ENCODE results near the gene RRP36. TPM values are rescaled to one million over a fixed set of nuclear protein-coding genes. Genes with fewer than 3 reads are reported as not detected.
"Not testable (repeated sequence)": the region's sequence is repeated elsewhere in the genome, so short reads cannot be mapped to it uniquely, and the experiment has no call there.

RRP36 gene
- total RNA-seq, 3 donors from 2014 or later = 98.1 to 103 (median 100) TPM

DNA sequence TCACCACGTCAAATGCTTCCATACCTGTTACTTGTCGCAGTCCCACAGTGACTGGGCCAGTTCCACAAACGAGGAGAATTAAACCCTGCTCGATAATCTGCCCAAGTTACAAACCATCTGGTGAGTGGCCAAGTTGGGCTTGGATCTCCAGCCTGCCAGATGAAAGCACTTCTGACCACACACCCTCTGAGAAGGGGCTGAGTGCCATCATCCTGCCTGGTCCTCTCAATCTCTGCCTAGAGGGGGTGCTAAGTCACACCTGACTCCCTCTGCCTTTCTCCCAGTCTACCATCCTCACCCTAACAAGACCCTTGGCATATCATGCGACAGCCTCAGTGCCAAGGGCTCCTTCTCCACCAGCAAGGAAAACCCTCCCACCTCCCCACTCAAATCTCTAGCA, 15.8 kb downstream of the RRP36 start:
- no peaks in the 10 kb centered on the region for H3K4me1 Mint-ChIP-seq (ENCODE audit: low read depth)
- no peak for ATAC-seq

DNA sequence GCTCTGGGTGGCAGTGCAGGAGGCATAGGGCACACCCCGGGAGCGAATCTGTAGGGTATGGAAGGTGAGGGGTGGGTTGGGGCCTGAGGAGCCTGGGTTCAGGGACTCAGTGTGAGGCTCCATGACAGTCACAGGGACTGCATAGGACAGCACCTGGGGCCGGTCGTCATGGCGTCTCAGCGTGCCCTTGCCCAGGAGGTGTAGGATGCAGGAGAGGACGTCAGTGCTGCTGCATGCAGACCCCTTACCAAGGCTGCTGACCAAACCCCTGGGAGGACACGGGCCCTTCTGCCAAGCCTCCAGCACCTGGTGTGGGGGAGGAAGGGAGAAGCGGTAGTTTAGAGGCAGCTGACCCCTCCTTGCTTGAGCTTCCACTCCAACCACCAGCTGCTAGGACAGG, 16.3 kb downstream of the RRP36 start:
- DNase-seq = no peak
- no peak for ATAC-seq
- H3K36me3 Mint-ChIP-seq (ENCODE audit: insufficient read depth) = peaks cover 34% of the 10 kb centered on the region
- H3K4me3 Mint-ChIP-seq = no peak overlapping the region
- H3K4me1 Mint-ChIP-seq (ENCODE audit: low read depth) = no peaks in the 10 kb centered on the region
- H3K9me3 Mint-ChIP-seq = no peaks in the 10 kb centered on the region
- H3K27me3 Mint-ChIP-seq (ENCODE audit: low read depth) = no peaks in the 10 kb centered on the region

More for the DNA sequence above, 15.8 kb downstream of the RRP36 start:
- no peak overlapping the region for H3K4me3 Mint-ChIP-seq
- H3K9me3 Mint-ChIP-seq = no peaks in the 10 kb centered on the region
- DNase-seq = no peak
- peaks cover 31% of the 10 kb centered on the region for H3K36me3 Mint-ChIP-seq (ENCODE audit: insufficient read depth)
- H3K27me3 Mint-ChIP-seq (ENCODE audit: low read depth) = no peaks in the 10 kb centered on the region

DNA sequence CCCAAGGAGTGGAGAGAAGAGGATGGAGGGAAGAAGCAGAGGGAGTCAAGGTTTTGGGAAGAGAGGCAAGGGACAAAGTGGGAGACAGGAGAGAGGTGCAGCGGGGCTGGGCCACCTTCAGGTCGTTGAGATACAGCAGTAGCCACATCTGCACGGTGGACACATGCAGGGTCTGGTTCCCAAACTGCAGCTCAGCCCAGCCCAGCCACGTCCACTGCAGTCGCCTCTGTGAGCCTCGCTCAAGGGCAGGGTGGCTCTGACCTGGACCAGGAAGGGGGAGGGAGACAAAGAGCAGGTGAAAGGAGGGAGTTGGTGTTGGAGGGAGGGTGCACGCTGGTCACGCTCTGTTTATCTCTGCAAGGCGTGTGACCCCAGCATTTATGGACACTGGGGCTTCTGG, 17.3 kb downstream of the RRP36 start:
- DNase-seq = no peak
- peaks cover 29% of the 10 kb centered on the region for H3K36me3 Mint-ChIP-seq (ENCODE audit: insufficient read depth)
- no peaks in the 10 kb centered on the region for H3K27me3 Mint-ChIP-seq (ENCODE audit: low read depth)
- ATAC-seq = no peak
- no peaks in the 10 kb centered on the region for H3K9me3 Mint-ChIP-seq
- H3K4me1 Mint-ChIP-seq (ENCODE audit: low read depth) = no peaks in the 10 kb centered on the region
- no peak overlapping the region for H3K4me3 Mint-ChIP-seq

DNA sequence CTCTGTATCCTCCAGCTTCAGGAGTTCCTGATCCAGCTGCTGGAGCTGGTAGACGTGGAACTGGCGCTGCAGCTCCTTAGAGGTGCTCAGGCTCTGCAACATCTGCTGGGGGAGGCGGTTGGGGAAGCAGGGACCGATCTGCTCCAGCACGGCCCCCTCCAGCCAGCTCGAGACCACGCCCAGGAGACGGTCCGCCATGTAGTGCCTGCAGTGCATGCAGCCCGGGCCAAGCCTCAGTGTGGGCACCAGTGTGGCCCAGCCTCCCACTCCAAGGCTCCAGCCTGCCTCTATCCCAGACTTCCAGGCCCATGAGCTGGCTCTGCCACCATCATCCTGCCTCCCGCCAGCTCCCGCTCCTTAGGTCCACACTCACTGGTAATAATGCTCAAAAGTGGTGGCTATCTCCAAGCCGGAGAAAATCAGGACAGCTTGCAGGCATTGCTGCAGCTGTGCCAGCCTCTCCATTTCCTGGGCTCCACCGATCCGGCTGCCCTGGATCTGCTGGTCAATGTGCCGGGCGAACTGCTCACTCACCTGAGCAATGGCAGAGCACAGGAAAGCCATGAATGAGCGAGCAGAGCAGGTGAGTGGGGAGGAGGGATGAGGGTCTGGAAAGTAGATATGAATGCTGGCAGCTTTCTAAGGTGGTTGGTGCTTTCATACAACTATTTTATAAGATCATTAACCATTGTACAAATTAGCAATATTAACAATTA, 19.3 kb downstream of the RRP36 start:
- H3K9me3 Mint-ChIP-seq = no peaks in the 10 kb centered on the region
- H3K36me3 Mint-ChIP-seq (ENCODE audit: insufficient read depth) = peaks cover 27% of the 10 kb centered on the region

DNA sequence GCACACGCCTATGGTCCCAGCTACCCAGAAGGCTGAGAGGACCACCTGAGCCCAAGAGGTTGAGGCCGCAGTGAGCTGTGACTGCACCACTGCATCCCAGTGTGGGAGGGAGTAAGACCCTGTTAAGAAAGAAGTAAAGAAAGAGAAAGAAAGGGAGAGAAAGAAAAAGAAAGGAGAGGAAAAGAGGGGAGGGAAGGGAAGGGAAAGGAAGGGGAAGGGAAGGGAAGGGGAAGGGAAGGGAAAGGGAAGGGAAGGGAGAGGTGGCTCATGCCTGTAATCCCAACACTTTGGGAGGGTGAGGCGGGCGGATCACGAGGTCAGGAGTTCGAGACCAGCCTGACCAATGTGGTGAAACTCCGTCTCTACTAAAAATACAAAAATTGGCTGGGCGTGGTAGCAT, 20.1 kb downstream of the RRP36 start:
- not testable (repeated sequence) for ATAC-seq; H3K27me3 Mint-ChIP-seq (ENCODE audit: low read depth); H3K4me3 Mint-ChIP-seq; H3K9me3 Mint-ChIP-seq; DNase-seq; H3K4me1 Mint-ChIP-seq (ENCODE audit: low read depth)
- H3K36me3 Mint-ChIP-seq (ENCODE audit: insufficient read depth) = peaks cover 31% of the 10 kb centered on the region

More for the DNA sequence above, 19.3 kb downstream of the RRP36 start:
- DNase-seq = no peak
- no peak for ATAC-seq
- Mint-ChIP-seq H3K4me3 (no peak overlapping the region), H3K4me1 (ENCODE audit: low read depth) (no peaks in the 10 kb centered on the region), H3K27me3 (ENCODE audit: low read depth) (no peaks in the 10 kb centered on the region)

DNA sequence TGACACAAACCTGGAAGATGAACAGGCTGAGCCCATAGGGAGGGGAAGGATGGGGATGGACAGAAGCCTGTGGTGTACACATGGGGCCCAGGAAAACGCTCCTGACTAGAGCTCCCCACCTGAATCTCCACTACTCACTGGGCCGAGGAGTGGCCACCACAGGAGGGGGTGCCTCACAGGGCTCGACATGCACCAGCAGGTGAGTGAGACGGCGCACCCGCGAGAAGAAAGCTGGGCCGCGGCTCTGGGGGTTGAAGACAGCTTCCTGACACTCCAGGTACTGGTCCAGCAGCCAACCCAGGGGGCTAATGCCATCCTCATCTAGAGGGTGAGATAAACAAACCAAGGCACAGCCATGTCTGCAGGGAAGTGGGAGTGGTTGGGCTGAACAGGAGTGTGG, 21.9 kb downstream of the RRP36 start:
- no peak overlapping the region for H3K4me3 Mint-ChIP-seq
- H3K27me3 Mint-ChIP-seq (ENCODE audit: low read depth) = no peaks in the 10 kb centered on the region
- H3K4me1 Mint-ChIP-seq (ENCODE audit: low read depth) = no peaks in the 10 kb centered on the region
- DNase-seq (no peak), ATAC-seq (no peak)
- H3K9me3 Mint-ChIP-seq = no peaks in the 10 kb centered on the region
- H3K36me3 Mint-ChIP-seq (ENCODE audit: insufficient read depth) = peaks cover 25% of the 10 kb centered on the region

DNA sequence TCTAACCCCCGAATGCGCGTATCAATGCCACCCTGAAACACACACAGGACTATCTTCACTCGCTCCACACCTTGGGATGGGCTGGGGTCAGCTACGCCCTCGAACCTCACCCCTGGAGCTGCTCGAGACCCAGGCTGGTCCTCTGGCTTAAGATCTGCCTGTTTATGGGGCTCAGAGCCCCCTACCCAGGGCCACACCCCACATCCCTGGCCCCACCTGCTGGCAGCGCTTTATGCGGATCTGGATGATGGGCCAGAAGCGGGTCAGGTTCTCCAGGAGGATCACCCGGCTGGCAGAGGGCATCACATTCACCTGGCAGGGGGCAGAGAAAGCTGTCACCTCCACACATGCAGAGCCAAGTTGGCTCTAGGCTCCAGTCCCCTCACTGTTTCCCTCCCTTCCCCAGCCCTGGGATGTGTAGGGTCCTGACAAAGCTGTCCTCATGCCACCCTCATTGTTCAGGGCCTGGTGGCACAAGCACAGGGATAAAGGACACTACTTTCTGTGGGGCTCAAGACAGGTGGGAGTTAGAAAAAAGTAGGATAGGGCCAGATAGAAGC, 24.0 kb downstream of the RRP36 start:
- ATAC-seq (no peak), DNase-seq (no peak)
- H3K36me3 Mint-ChIP-seq (ENCODE audit: insufficient read depth) = peaks cover 28% of the 10 kb centered on the region
- H3K27me3 Mint-ChIP-seq (ENCODE audit: low read depth) = no peaks in the 10 kb centered on the region
- H3K4me1 Mint-ChIP-seq (ENCODE audit: low read depth) = peaks cover under 1% of the 10 kb centered on the region
- H3K4me3 Mint-ChIP-seq = no peak overlapping the region
- H3K9me3 Mint-ChIP-seq = no peaks in the 10 kb centered on the region

DNA sequence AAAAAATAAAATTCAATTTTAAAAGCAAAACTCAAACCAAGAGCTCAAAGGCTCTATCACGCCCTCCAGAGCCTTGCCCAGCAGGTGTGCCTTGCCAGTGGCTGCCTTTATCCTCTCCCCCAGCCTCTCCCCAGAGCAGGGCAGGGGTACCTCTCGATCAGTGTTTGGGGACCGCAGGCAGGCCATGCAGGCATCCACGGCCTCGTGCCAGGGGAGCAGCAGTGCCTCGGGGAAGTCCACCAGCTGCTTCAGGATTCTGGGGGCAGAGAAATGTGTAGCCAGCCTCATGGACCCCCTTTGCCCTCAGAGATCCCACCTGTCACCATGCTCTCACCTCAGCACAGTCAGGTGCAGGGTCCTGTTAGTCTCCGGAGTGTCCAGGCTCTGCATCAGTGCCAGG, 26.6 kb downstream of the RRP36 start:
- no peak for ATAC-seq
- Mint-ChIP-seq H3K9me3 (no peaks in the 10 kb centered on the region), H3K27me3 (ENCODE audit: low read depth) (no peaks in the 10 kb centered on the region), H3K4me1 (ENCODE audit: low read depth) (peaks cover 19% of the 10 kb centered on the region), H3K4me3 (no peak overlapping the region), H3K36me3 (ENCODE audit: insufficient read depth) (peaks cover 24% of the 10 kb centered on the region)
- no peak for DNase-seq

DNA sequence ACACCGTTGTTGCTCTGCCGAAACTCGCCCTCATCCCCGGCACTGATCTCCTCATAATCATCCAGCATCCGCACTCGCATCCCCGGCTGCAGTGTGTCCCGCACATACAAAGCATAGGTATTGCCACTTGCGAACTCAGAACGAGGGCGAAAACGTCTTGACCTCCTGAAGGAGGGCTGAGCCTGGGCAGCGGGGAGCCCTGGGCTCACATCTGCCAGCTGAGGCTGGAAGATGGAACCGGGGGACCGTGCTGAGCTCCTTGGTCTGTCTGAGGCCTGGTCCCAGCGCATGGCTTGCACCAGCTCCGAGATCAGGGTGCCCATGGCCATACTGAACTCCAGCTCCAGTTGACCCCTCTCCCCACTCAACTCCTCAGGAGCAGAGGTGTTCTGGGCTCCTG, 29.6 kb downstream of the RRP36 start:
- no peak for ATAC-seq
- no peaks in the 10 kb centered on the region for H3K27me3 Mint-ChIP-seq (ENCODE audit: low read depth)
- H3K4me1 Mint-ChIP-seq (ENCODE audit: low read depth) = peaks cover 27% of the 10 kb centered on the region
- no peak overlapping the region for H3K4me3 Mint-ChIP-seq
- peaks cover 29% of the 10 kb centered on the region for H3K36me3 Mint-ChIP-seq (ENCODE audit: insufficient read depth)
- DNase-seq = no peak
- H3K9me3 Mint-ChIP-seq = no peaks in the 10 kb centered on the region

DNA sequence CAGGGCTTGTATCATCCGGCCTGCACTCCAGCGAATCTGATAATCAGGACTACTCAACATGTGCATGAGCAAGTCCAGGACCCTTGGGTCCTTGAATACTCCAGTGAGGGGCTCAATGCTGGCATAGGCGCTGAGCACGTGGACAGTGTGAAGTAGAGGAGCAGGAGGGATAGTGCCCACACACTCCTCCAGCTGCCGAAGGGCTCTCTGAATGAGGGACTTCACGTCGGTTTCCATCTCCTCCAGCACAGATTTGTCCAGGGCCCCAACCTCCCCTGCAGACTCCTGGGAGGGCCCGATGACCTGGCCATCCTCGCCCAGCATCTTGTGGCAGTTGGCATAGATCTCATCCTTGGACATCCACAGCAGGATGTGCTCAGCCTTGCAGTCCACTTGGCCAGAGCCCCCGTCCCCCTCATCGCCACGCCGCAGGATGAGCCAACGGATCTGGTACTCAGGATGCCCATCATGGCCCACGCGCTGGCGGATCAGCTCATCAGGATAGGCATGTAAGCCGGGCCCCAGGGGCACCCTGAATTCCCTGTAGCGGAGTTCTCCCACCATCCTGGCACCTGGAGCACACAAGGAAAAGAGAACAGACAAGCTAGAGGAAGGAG, 30.9 kb downstream of the RRP36 start:
- peaks cover 27% of the 10 kb centered on the region for H3K4me1 Mint-ChIP-seq (ENCODE audit: low read depth)
- no peak for ATAC-seq
- no peak for DNase-seq
- no peaks in the 10 kb centered on the region for H3K27me3 Mint-ChIP-seq (ENCODE audit: low read depth)
- H3K9me3 Mint-ChIP-seq = no peaks in the 10 kb centered on the region
- peaks cover 28% of the 10 kb centered on the region for H3K36me3 Mint-ChIP-seq (ENCODE audit: insufficient read depth)
- peak overlapping the region; percentile 96 for H3K4me3 Mint-ChIP-seq

DNA sequence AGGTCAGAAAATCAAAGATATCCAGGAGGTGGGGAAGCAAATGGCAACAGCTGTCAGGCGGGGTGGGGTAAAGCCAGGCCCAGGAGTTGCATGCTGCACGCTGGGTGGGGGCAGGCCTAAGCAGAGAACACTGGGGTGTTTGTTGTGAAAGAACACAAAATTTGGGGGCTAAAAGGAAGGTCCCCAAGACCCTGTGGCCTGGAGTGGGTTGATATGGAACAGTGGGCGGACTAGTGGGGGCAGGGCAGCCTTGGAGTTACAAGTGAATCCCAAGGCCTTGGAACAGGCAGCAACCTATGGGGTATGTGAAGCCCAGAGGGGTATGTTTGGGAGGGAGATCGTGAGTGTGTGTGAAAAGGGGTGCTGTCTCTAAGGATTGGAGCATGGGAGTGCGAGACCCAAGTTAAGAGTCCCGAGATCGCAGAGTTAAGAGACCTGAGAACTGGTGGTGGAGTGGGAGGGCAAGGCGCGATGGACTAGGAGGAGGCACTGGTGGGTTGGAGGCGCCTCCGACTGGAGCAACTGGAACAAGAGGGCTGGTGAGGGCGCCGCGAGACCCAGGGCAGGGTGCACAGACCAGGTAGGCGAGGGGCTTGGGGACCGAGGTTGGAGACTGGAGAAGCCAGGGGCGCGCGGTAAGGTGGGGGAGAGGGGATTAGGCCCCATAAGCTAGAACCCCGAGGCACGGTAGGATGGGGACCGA, 31.6 kb downstream of the RRP36 start:
- H3K36me3 Mint-ChIP-seq (ENCODE audit: insufficient read depth) = peaks cover 25% of the 10 kb centered on the region
- no peaks in the 10 kb centered on the region for H3K9me3 Mint-ChIP-seq
- H3K4me3 Mint-ChIP-seq = peak overlapping the region; percentile 96
- peak; percentile 15 to 27 for ATAC-seq
- H3K27me3 Mint-ChIP-seq (ENCODE audit: low read depth) = no peaks in the 10 kb centered on the region
- no peak for DNase-seq
- peaks cover 29% of the 10 kb centered on the region for H3K4me1 Mint-ChIP-seq (ENCODE audit: low read depth)

DNA sequence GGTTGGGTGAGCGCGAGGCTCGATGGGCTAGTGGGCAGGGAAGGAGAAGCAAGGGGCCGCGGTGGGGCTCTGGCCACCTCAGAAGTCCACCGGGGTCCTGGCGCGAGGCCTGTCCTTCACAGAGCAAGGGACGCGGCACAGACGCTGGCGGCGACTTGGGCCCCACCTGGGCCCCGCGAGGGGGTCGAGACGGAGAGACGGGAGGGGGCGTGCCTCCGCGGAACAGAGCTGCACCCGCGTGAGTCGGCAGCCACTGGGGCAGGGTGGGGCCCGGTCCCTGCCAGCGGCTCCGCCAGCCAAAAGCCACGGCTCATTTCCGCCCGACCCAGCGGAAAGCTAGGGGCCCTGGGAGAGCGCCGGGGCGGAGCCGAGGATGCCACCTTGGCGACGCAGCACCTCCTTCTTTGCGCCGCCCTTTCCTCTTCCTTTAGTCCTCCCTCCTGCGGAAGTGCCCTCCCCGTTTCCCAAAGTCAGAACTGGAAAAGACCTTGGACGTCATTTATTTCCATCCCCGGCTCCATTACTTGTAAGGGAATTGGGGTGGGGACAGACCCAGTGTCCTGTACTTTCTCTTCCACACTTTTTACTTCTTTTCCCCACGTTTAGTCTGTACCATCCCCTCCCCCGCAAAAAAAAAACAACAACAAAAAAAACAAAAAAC, 32.3 kb downstream of the RRP36 start, which contains the start of gene CUL7:
Gene CUL7, minus strand, starts transcription at position 307 of the 661 bp plus-strand sequence. CDS start 1,063 bp downstream, outside the sequence.
- Mint-ChIP-seq H3K4me1 (ENCODE audit: low read depth) (peaks cover 36% of the 10 kb centered on the region), H3K27me3 (ENCODE audit: low read depth) (no peaks in the 10 kb centered on the region), H3K36me3 (ENCODE audit: insufficient read depth) (peaks cover 25% of the 10 kb centered on the region), H3K4me3 (peak within 1 kb of the TSS; percentile 96), H3K9me3 (no peaks in the 10 kb centered on the region)
- ATAC-seq (peak; percentile 100), DNase-seq (peak; percentile 83)

DNA sequence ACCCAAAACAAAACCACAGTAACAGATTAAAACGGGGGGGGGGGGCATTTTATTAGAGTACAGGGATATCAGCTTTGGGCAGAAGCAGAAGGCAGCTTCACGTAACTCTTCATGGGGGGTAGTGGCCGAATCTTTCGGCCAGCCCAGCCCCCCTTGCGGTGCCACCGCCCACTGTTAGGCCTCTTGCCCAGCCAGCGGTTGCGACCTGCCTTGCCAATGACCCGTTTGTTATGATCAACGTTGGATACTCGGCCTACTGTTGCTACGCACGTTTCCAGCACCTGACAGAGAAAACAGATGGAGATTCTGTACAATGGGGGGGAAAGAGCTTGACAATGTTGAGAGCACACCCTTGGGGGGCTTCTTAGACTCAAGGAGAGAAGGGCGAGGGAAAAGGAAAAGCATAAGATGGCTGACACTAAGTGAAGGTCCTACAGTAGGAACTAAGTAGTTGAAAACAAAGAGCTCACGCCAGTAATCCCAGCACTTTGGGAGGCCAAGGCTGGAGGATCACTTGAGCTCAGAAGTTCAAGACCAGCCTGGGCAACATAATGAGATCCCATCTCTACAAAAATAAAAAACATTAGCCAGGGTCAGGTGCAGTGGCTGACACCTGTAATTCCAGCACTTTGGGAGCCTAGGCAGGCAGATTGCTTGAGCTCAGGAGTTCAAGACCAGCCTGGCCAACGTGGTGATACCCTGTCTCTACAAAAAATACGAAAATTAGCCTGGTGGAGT, 33.0 kb downstream of the RRP36 start:
- Mint-ChIP-seq H3K27me3 (ENCODE audit: low read depth) (no peaks in the 10 kb centered on the region), H3K4me3 (peak overlapping the region; percentile 96), H3K36me3 (ENCODE audit: insufficient read depth) (peaks cover 22% of the 10 kb centered on the region), H3K4me1 (ENCODE audit: low read depth) (peaks cover 40% of the 10 kb centered on the region), H3K9me3 (no peaks in the 10 kb centered on the region)
- ATAC-seq (no peak), DNase-seq (no peak)

Data from activated T-cell treated with anti-CD3 and anti-CD28 coated beads, Interleukin-2, amount 50 U/mL, for 4 hours (primary cell).